IMR-90 (cell line): ENCODE measurements around the gene CTSV. TPM values are rescaled to one million over a fixed set of nuclear protein-coding genes. Genes with fewer than 3 reads are reported as not detected.
"Not testable (repeated sequence)": the region's sequence is repeated elsewhere in the genome, so short reads cannot be mapped to it uniquely, and the experiment has no call there.

ENCODE experiments used
- ATAC-seq: fragments of 200-7000 bp; cut with Tn5 transposase; 2 replicates; pipeline ENCODE4 v1.9.1; 2020; ENCODE audit warnings: low read depth, mild to moderate bottlenecking, moderate library complexity
- BruUV-seq: library from RNA; stranded (reverse); fragments of 400-500 nt; replicated peaks from 2 replicates; lab custom pipeline; 2021; lab: Mats Ljungman, UMichigan
- CTCF ChIA-PET: fragments of 300-600 bp; formaldehyde crosslinking; extraction: SDS; loops from one replicate; lab custom pipeline; 2021; ENCODE audit warnings: antibody characterized with exemption; lab: Yijun Ruan, JAX
- POLR2A ChIA-PET: fragments of 300-600 bp; sonication (Branson Sonifier 250); formaldehyde crosslinking; loops from one replicate; lab custom pipeline; 2022; ENCODE audit warnings: antibody characterized with exemption; ENCODE audit not compliant: unreplicated experiment; lab: Charles Lee
- DNase-seq: peaks from one replicate; pipeline ENCODE4 v3.0.0; 2013
- H2AFZ ChIP-seq: replicated peaks from 2 replicates; pipeline ENCODE3; 2013; ENCODE audit warnings: low read length, mild to moderate bottlenecking; ENCODE audit not compliant: poor library complexity
- H2AK5ac ChIP-seq: 2 replicates; pipeline ENCODE4 v1.6.1; 2013; ENCODE audit warnings: low read depth, low read length, inconsistent platforms
- H2AK9ac ChIP-seq: replicated peaks from 2 replicates; pipeline ENCODE3; 2013; ENCODE audit warnings: mild to moderate bottlenecking, low read depth, low read length, moderate library complexity; ENCODE audit not compliant: poor library complexity
- H2BK120ac ChIP-seq: 2 replicates; pipeline ENCODE4 v1.6.1; 2013; ENCODE audit warnings: low read depth, low read length, inconsistent platforms
- H2BK15ac ChIP-seq: 3 replicates; pipeline ENCODE4 v1.6.1; 2013; ENCODE audit warnings: low read depth, low read length, inconsistent platforms
- H2BK20ac ChIP-seq: 2 replicates; pipeline ENCODE4 v1.6.1; 2013; ENCODE audit warnings: low read depth, mild to moderate bottlenecking, inconsistent platforms, low read length, moderate library complexity
- H2BK5ac ChIP-seq: 2 replicates; pipeline ENCODE4 v1.6.1; 2013; ENCODE audit warnings: mild to moderate bottlenecking, low read depth, low read length, inconsistent platforms; ENCODE audit not compliant: poor library complexity, severe bottlenecking
- H3K14ac ChIP-seq: replicated peaks from 2 replicates; pipeline ENCODE4 v1.6.1; 2013; ENCODE audit warnings: low read depth, low read length, inconsistent platforms
- H3K18ac ChIP-seq: 2 replicates; pipeline ENCODE4 v1.6.1; 2013; ENCODE audit warnings: low read depth, low read length, control low read depth
- H3K23ac ChIP-seq: 2 replicates; pipeline ENCODE4 v1.6.1; 2013; ENCODE audit warnings: low read depth, low read length, inconsistent platforms
- H3K27ac ChIP-seq: 2 replicates; pipeline ENCODE4 v1.5.1; 2013; ENCODE audit warnings: mild to moderate bottlenecking, control low read depth, low read length; ENCODE audit not compliant: insufficient read depth
- H3K27me3 ChIP-seq: 2 replicates; pipeline ENCODE4 v1.6.1; 2013; ENCODE audit warnings: low read length; ENCODE audit not compliant: control insufficient read depth, insufficient read depth
- H3K36me3 ChIP-seq: 2 replicates; pipeline ENCODE4 v1.6.1; 2013; ENCODE audit warnings: low read length, mixed read lengths; ENCODE audit not compliant: control insufficient read depth, insufficient read depth
- H3K4ac ChIP-seq: 2 replicates; pipeline ENCODE4 v1.6.1; 2013; ENCODE audit warnings: low read depth, low read length, inconsistent platforms
- H3K4me1 ChIP-seq: 2 replicates; pipeline ENCODE4 v1.6.1; 2013; ENCODE audit warnings: low read length, mixed read lengths; ENCODE audit not compliant: control insufficient read depth, insufficient read depth
- H3K4me2 ChIP-seq: 2 replicates; pipeline ENCODE4 v1.6.1; 2013; ENCODE audit warnings: low read depth, mild to moderate bottlenecking, control low read depth, low read length, moderate library complexity
- H3K4me3 ChIP-seq: 2 replicates; pipeline ENCODE4 v1.5.1; 2013; ENCODE audit warnings: low read depth, mild to moderate bottlenecking, control low read depth, low read length, moderate library complexity; ENCODE audit not compliant: insufficient read depth
- H3K56ac ChIP-seq: 2 replicates; pipeline ENCODE4 v1.6.1; 2013; ENCODE audit warnings: low read length, inconsistent platforms; ENCODE audit not compliant: insufficient read depth; ENCODE audit errors: extremely low read depth
- H3K79me1 ChIP-seq, 2 experiments: 2 replicates each; pipeline ENCODE4 v1.6.1; 2013; ENCODE audit warnings: low read length in 2 of 2, inconsistent platforms in 1 of 2, low read depth in 1 of 2
- H3K9ac ChIP-seq: 2 replicates; pipeline ENCODE4 v1.6.1; 2013; ENCODE audit warnings: low read depth, low read length, control low read depth
- H3K9me1 ChIP-seq: 2 replicates; pipeline ENCODE4 v1.6.1; 2013; ENCODE audit warnings: low read length, inconsistent platforms; ENCODE audit not compliant: insufficient read depth
- H3K9me3 ChIP-seq: 2 replicates; pipeline ENCODE4 v1.6.1; 2013; ENCODE audit warnings: low read length; ENCODE audit not compliant: control insufficient read depth, insufficient read depth
- H4K20me1 ChIP-seq: 2 replicates; pipeline ENCODE4 v1.6.1; 2013; ENCODE audit warnings: low read length, inconsistent platforms; ENCODE audit not compliant: insufficient read depth
- H4K5ac ChIP-seq: 2 replicates; pipeline ENCODE4 v1.6.1; 2013; ENCODE audit warnings: mild to moderate bottlenecking, low read depth, low read length, control low read depth
- H4K8ac ChIP-seq, 2 experiments: 2 replicates each; pipeline ENCODE4 v1.6.1; 2013; ENCODE audit warnings: low read depth in 2 of 2, low read length in 2 of 2, control low read depth in 1 of 2, inconsistent platforms in 1 of 2
- H4K91ac ChIP-seq: 2 replicates; pipeline ENCODE4 v1.6.1; 2013; ENCODE audit warnings: low read depth, low read length, inconsistent platforms; ENCODE audit not compliant: insufficient read depth
- NFE2L2 ChIP-seq: fragments of 150-350 bp; IDR thresholded peaks from 2 replicates; pipeline ENCODE4 v1.6.1; 2016; ENCODE audit warnings: low read depth, mild to moderate bottlenecking, low read length
- WGBS, 2 experiments: methylation state at CpG; one replicate each; pipeline versions ENCODE4 v1.1.5 to v1.1.7; 2013; ENCODE audit warnings: missing lambda C conversion rate in 2 of 2; ENCODE audit not compliant: insufficient read length in 1 of 2; ENCODE audit errors: extremely low coverage in 2 of 2; 5-methylcytosine and 5-hydroxymethylcytosine counted together
- dilution Hi-C: fragments of 300-500 bp; cut with HindIII; formaldehyde crosslinking; loops from one replicate; pipeline ENCODE4 v1.14.3; 2018; ENCODE audit warnings: low sequenced_read_pairs; ENCODE audit not compliant: unreplicated experiment
- in situ Hi-C: fragments of 300-500 bp; cut with MboI; formaldehyde crosslinking; loops from 3 replicates; pipeline ENCODE4 v1.14.3; 2019; ENCODE audit warnings: low sequenced_read_pairs, inconsistent platforms, mixed read lengths
- intact Hi-C: fragments of 100-400 bp; cut with micrococcal nuclease; formaldehyde crosslinking; loops from 2 replicates; pipeline ENCODE4 v1.10.0; 2022
- polyA plus RNA-seq, 3 experiments: library from polyadenylated mRNA; depleted of rRNA; stranded (reverse); fragments of >200 nt; gene quantifications; 2 replicates each; pipeline ENCODE4 v1.2.3, GENCODE V29; 2012; ENCODE audit warnings: low replicate concordance in 1 of 3
- total RNA-seq: library from RNA; depleted of rRNA; stranded (reverse); fragments of >200 nt; gene quantifications from 2 replicates; pipeline ENCODE4 v1.2.3, GENCODE V29; 2012

CTSV gene
- total and polyA plus RNA-seq, 2 of the 4 experiments (the other 2 are of a cell fraction), result 0.54 to 0.75 TPM

- WGBS, 2 experiments, result no CpG with 5 or more reads among the region's 3 CpGs
- H3K18ac ChIP-seq, H2BK120ac ChIP-seq, intact Hi-C loops, H4K8ac ChIP-seq, H3K9ac ChIP-seq, H3K9me3 ChIP-seq, H2AK5ac ChIP-seq, H3K23ac ChIP-seq, DNase-seq, H3K4me3 ChIP-seq, H4K5ac ChIP-seq, H3K4me1 ChIP-seq, BruUV-seq, H2BK5ac ChIP-seq, H3K56ac ChIP-seq, dilution Hi-C loops, H3K9me1 ChIP-seq, ATAC-seq, H3K14ac ChIP-seq, H2AFZ ChIP-seq, H3K79me1 ChIP-seq, H3K27me3 ChIP-seq, H4K20me1 ChIP-seq, POLR2A ChIA-PET, H4K91ac ChIP-seq, in situ Hi-C loops, H3K36me3 ChIP-seq, CTCF ChIA-PET, H2AK9ac ChIP-seq, H2BK15ac ChIP-seq, H2BK20ac ChIP-seq, H3K4me2 ChIP-seq, H3K4ac ChIP-seq, H3K27ac ChIP-seq: not testable (repeated sequence)
- 0 out of 2 replicates have a peak, but pooled peaks have one; percentile 32 for TF ChIP-seq NFE2L2
Observed at GRCh38 chr9:97000139-97000787, 38.7 kb downstream of the CTSV start.

GRCh38 chr9:96999733-97000132 is 39.2 kb downstream of the CTSV start:
- H4K20me1 ChIP-seq, H2AK9ac ChIP-seq, H3K56ac ChIP-seq, ATAC-seq, CTCF ChIA-PET, in situ Hi-C loops, H3K4me1 ChIP-seq, H3K23ac ChIP-seq, H3K27ac ChIP-seq, H3K4ac ChIP-seq, H3K9me1 ChIP-seq, H4K8ac ChIP-seq, H3K79me1 ChIP-seq, DNase-seq, H3K14ac ChIP-seq, H3K36me3 ChIP-seq, dilution Hi-C loops, BruUV-seq, H2AK5ac ChIP-seq, H3K9ac ChIP-seq, H2BK5ac ChIP-seq, H3K4me3 ChIP-seq, H2BK15ac ChIP-seq, H3K4me2 ChIP-seq, H3K9me3 ChIP-seq, H4K5ac ChIP-seq, H2BK120ac ChIP-seq, H4K91ac ChIP-seq, H3K18ac ChIP-seq, H2AFZ ChIP-seq, intact Hi-C loops, H3K27me3 ChIP-seq, POLR2A ChIA-PET, H2BK20ac ChIP-seq: not testable (repeated sequence)
- WGBS, 2 experiments, result no CpG with 5 or more reads among the region's 1 CpG
